ENCODE data around the gene PLAC8.
"Not testable (repeated sequence)": the region's sequence is repeated elsewhere in the genome, so short reads cannot be mapped to it uniquely, and the experiment has no call there.

The PLAC8 gene

GRCh38 chr4:83065266-83065665 lies 49.3 kb downstream of the PLAC8 start:
- H3K4me1 Mint-ChIP-seq (ENCODE audit: low read depth): no peaks in the 10 kb centered on the region
- H3K4me3 Mint-ChIP-seq: no peak overlapping the region
- no peak overlapping the region for H3K27ac Mint-ChIP-seq
- DNase-seq: no peak
- no peaks in the 10 kb centered on the region for H3K27me3 Mint-ChIP-seq
- H3K36me3 Mint-ChIP-seq (ENCODE audit: low read depth): peaks cover 80% of the 10 kb centered on the region
- no peaks in the 10 kb centered on the region for H3K9me3 Mint-ChIP-seq

- no peak overlapping the region for H3K27ac Mint-ChIP-seq
- H3K4me1 Mint-ChIP-seq (ENCODE audit: low read depth): no peaks in the 10 kb centered on the region
- H3K9me3 Mint-ChIP-seq: no peaks in the 10 kb centered on the region
- H3K27me3 Mint-ChIP-seq: no peaks in the 10 kb centered on the region
- no peak overlapping the region for H3K4me3 Mint-ChIP-seq
- H3K36me3 Mint-ChIP-seq (ENCODE audit: low read depth): peaks cover 78% of the 10 kb centered on the region
- no peak for DNase-seq
Measured at GRCh38 chr4:83062739-83063138, 51.8 kb downstream of the PLAC8 start.

- no peaks in the 10 kb centered on the region for H3K27me3 Mint-ChIP-seq
- H3K9me3 Mint-ChIP-seq: no peaks in the 10 kb centered on the region
- H3K4me3 Mint-ChIP-seq: no peak overlapping the region
- no peak for DNase-seq
- peaks cover 67% of the 10 kb centered on the region for H3K36me3 Mint-ChIP-seq (ENCODE audit: low read depth)
- H3K4me1 Mint-ChIP-seq (ENCODE audit: low read depth): no peaks in the 10 kb centered on the region
- no peak overlapping the region for H3K27ac Mint-ChIP-seq
Measured at GRCh38 chr4:83054928-83055327, 59.6 kb downstream of the PLAC8 start.

- not testable (repeated sequence) for H3K27ac Mint-ChIP-seq, H3K9me3 Mint-ChIP-seq, H3K4me3 Mint-ChIP-seq, DNase-seq, H3K27me3 Mint-ChIP-seq
- H3K36me3 Mint-ChIP-seq (ENCODE audit: low read depth): peaks cover 60% of the 10 kb centered on the region
- H3K4me1 Mint-ChIP-seq (ENCODE audit: low read depth): peaks cover 14% of the 10 kb centered on the region
Measured at GRCh38 chr4:83048781-83049180, 65.7 kb downstream of the PLAC8 start.

GRCh38 chr4:83046693-83047473 lies 67.6 kb downstream of the PLAC8 start:
- Mint-ChIP-seq H3K9me3 (no peaks in the 10 kb centered on the region), H3K27ac (no peak overlapping the region), H3K27me3 (no peaks in the 10 kb centered on the region), H3K4me1 (ENCODE audit: low read depth) (peaks cover 20% of the 10 kb centered on the region), H3K4me3 (no peak overlapping the region), H3K36me3 (ENCODE audit: low read depth) (peaks cover 50% of the 10 kb centered on the region)
- DNase-seq: no peak

GRCh38 chr4:83043801-83044407 lies 70.6 kb downstream of the PLAC8 start:
- Mint-ChIP-seq H3K36me3 (ENCODE audit: low read depth) (peaks cover 28% of the 10 kb centered on the region), H3K4me3 (no peak overlapping the region), H3K4me1 (ENCODE audit: low read depth) (peaks cover 36% of the 10 kb centered on the region), H3K9me3 (no peaks in the 10 kb centered on the region), H3K27ac (no peak overlapping the region), H3K27me3 (no peaks in the 10 kb centered on the region)
- no peak for DNase-seq

GRCh38 chr4:83043157-83043556 lies 71.4 kb downstream of the PLAC8 start:
- not testable (repeated sequence) for DNase-seq, H3K27me3 Mint-ChIP-seq, H3K4me3 Mint-ChIP-seq, H3K27ac Mint-ChIP-seq, H3K9me3 Mint-ChIP-seq
- Mint-ChIP-seq H3K36me3 (ENCODE audit: low read depth) (peaks cover 27% of the 10 kb centered on the region), H3K4me1 (ENCODE audit: low read depth) (peaks cover 41% of the 10 kb centered on the region)

- no peak overlapping the region for H3K4me3 Mint-ChIP-seq
- no peaks in the 10 kb centered on the region for H3K27me3 Mint-ChIP-seq
- H3K9me3 Mint-ChIP-seq: no peaks in the 10 kb centered on the region
- no peak for DNase-seq
- no peak overlapping the region for H3K27ac Mint-ChIP-seq
- peaks cover 20% of the 10 kb centered on the region for H3K36me3 Mint-ChIP-seq (ENCODE audit: low read depth)
- H3K4me1 Mint-ChIP-seq (ENCODE audit: low read depth): peaks cover 55% of the 10 kb centered on the region
Measured at GRCh38 chr4:83040269-83040668, 74.3 kb downstream of the PLAC8 start.
